Measurements from ENCODE around the gene BRIP1.

GRCh38 chr17:61814485-61814884, 48.8 kb downstream of the BRIP1 start:
- TF ChIP-seq EP300 (IDR thresholded peaks at IDR 0.05; ENCODE audit: borderline replicate concordance) (no peak), RAD21 (IDR thresholded peaks at IDR 0.05; ENCODE audit: low read depth) (no peak), REST (IDR thresholded peaks at IDR 0.05; ENCODE audit: low read depth) (no peak)
